ENCODE results near the gene WDR26. TPM values are rescaled to one million over a fixed set of nuclear protein-coding genes. Genes with fewer than 3 reads are reported as not detected.

Gene WDR26
- total and polyA plus RNA-seq, 11 donors = 20.2 to 83.8 (median 60.1) TPM

- H3K27ac ChIP-seq = no peak overlapping the region
- ATAC-seq = no peak
- no peak for DNase-seq
- no peak overlapping the region for H3K4me3 ChIP-seq
- intact Hi-C loops (cut with DNase I) = no loop called here
- peaks cover 0 to 100% (median 97%) of the 10 kb centered on the region in 9 donors for H3K36me3 ChIP-seq
- 90 to 100% (median 94%) methylated on average over 1 of the region's 1 CpG for WGBS, 4 donors
- H3K9me3 ChIP-seq = no peaks in the 10 kb centered on the region
- peaks cover 0 to 5% (median 0%) of the 10 kb centered on the region in 12 donors for H3K4me1 ChIP-seq
- TF ChIP-seq POLR2A (IDR thresholded peaks at IDR 0.05) = no peak
- no peak for TF ChIP-seq CTCF (IDR thresholded peaks at IDR 0.05)
- no peaks in the 10 kb centered on the region for H3K27me3 ChIP-seq
These were observed 22.8 kb downstream of the WDR26 start for GRCh38 chr1:224411766-224412165.

GRCh38 chr1:224408294-224408590, 26.4 kb downstream of the WDR26 start:
- intact Hi-C loops (cut with DNase I) = no loop called here
- H3K4me1 ChIP-seq = peaks cover 0 to 5% (median 0%) of the 10 kb centered on the region in 12 donors
- H3K27me3 ChIP-seq = no peaks in the 10 kb centered on the region
- H3K4me3 ChIP-seq = no peak overlapping the region
- no peak for ATAC-seq
- 95 to 97% (median 96%) methylated on average over 1 of the region's 1 CpG for WGBS, 4 donors
- H3K9me3 ChIP-seq = no peaks in the 10 kb centered on the region
- DNase-seq = no peak
- peaks cover 0 to 100% (median 97%) of the 10 kb centered on the region in 9 donors for H3K36me3 ChIP-seq
- no peak for TF ChIP-seq POLR2A (IDR thresholded peaks at IDR 0.05)
- no peak for TF ChIP-seq CTCF (IDR thresholded peaks at IDR 0.05)
- no peak overlapping the region for H3K27ac ChIP-seq

GRCh38 chr1:224407571-224408293, 26.9 kb downstream of the WDR26 start:
- Histone ChIP-seq H3K27me3 (no peaks in the 10 kb centered on the region), H3K36me3 (peaks cover 0 to 100% (median 97%) of the 10 kb centered on the region in 9 donors), H3K4me1 (peaks cover 0 to 5% (median 0%) of the 10 kb centered on the region in 12 donors), H3K27ac (no peak overlapping the region), H3K9me3 (no peaks in the 10 kb centered on the region), H3K4me3 (no peak overlapping the region)
- WGBS, 4 donors = 91 to 95% (median 93%) methylated on average over 7 of the region's 7 CpGs
- TF ChIP-seq POLR2A (IDR thresholded peaks at IDR 0.05) (no peak), CTCF (IDR thresholded peaks at IDR 0.05) (no peak)
- ATAC-seq = no peak
- no peak for DNase-seq
- intact Hi-C loops (cut with DNase I) = no loop called here

GRCh38 chr1:224406216-224406615, 28.4 kb downstream of the WDR26 start:
- ATAC-seq (no peak), DNase-seq (no peak)
- H3K4me1 ChIP-seq = peaks cover 0 to 3% (median 0%) of the 10 kb centered on the region in 12 donors
- no peak overlapping the region for H3K27ac ChIP-seq
- peaks cover 0 to 100% (median 97%) of the 10 kb centered on the region in 9 donors for H3K36me3 ChIP-seq
- H3K4me3 ChIP-seq = no peak overlapping the region
- intact Hi-C loops (cut with DNase I) = no loop called here
- TF ChIP-seq POLR2A (IDR thresholded peaks at IDR 0.05) (no peak), CTCF (IDR thresholded peaks at IDR 0.05) (no peak)
- no peaks in the 10 kb centered on the region for H3K9me3 ChIP-seq
- H3K27me3 ChIP-seq = no peaks in the 10 kb centered on the region
